ENCODE results near the gene KCNG2.

- TF ChIP-seq CTCF (IDR thresholded peaks at IDR 0.05; ENCODE audit: poor library complexity, severe bottlenecking) (no peak), EP300 (conservative IDR thresholded peaks at IDR 0.05; ENCODE audit: poor library complexity, severe bottlenecking) (no peak), EZH2 (IDR thresholded peaks at IDR 0.05; ENCODE audit: borderline replicate concordance, insufficient read depth, low read length, poor library complexity, severe bottlenecking) (no peak), TAF1 (IDR thresholded peaks at IDR 0.05; ENCODE audit: low read depth) (no peak), POLR2AphosphoS5 (IDR thresholded peaks at IDR 0.05) (no peak), REST (IDR thresholded peaks at IDR 0.05; ENCODE audit: borderline replicate concordance) (no peak), RAD21 (conservative IDR thresholded peaks at IDR 0.05) (no peak), SMC3 (conservative IDR thresholded peaks at IDR 0.05; ENCODE audit: poor library complexity) (no peak), MXI1 (conservative IDR thresholded peaks at IDR 0.05; ENCODE audit: poor library complexity, severe bottlenecking) (no peak)
These were observed 75.0 kb downstream of the KCNG2 start for GRCh38 chr18:79872527-79873444.
